HCT116 (cell line): ENCODE data around the gene CHN1.

ENCODE experiments used
- EGR1 ChIP-seq: IDR thresholded peaks from 2 replicates; pipeline ENCODE4 v1.6.1; 2012; ENCODE audit warnings: low read depth
- EZH2 ChIP-seq: fragments of 200-600 bp; sonication (generic); IDR thresholded peaks from 2 replicates; pipeline ENCODE4 v1.6.1; 2017; ENCODE audit warnings: antibody characterized with exemption, mixed run types
- EZH2phosphoT487 ChIP-seq: fragments of 200-600 bp; IDR thresholded peaks from 2 replicates; pipeline ENCODE4 v1.6.1; 2018; ENCODE audit warnings: antibody characterized with exemption, borderline replicate concordance
- FOSL1 ChIP-seq: IDR thresholded peaks from 2 replicates; pipeline ENCODE4 v1.6.1; 2012; ENCODE audit warnings: low read depth
- JUND ChIP-seq: IDR thresholded peaks from 2 replicates; pipeline ENCODE4 v1.6.1; 2012
- POLR2A ChIP-seq: IDR thresholded peaks from 2 replicates; pipeline ENCODE4 v1.7.0; 2011; ENCODE audit warnings: borderline replicate concordance; ENCODE audit not compliant: insufficient read depth, insufficient read length; ENCODE audit errors: extremely low read depth
- RAD21 ChIP-seq: IDR thresholded peaks from 2 replicates; pipeline ENCODE4 v1.6.1; 2012; ENCODE audit warnings: low read depth, mild to moderate bottlenecking
- SIN3A ChIP-seq: IDR thresholded peaks from 2 replicates; pipeline ENCODE4 v1.6.1; 2012; ENCODE audit warnings: low read depth
- YY1 ChIP-seq: IDR thresholded peaks from 2 replicates; pipeline ENCODE4 v1.6.1; 2011; ENCODE audit warnings: low read length, low read depth, moderate library complexity, mild to moderate bottlenecking; ENCODE audit not compliant: insufficient replicate concordance; ENCODE audit errors: extremely low read depth
- ZNF274 ChIP-seq: fragments of 200-500 bp; sonication (Bioruptor generic); IDR thresholded peaks from 2 replicates; pipeline ENCODE4 v1.6.1; 2014; ENCODE audit warnings: mild to moderate bottlenecking, low read depth, low read length, inconsistent platforms
- TF ChIP-seq, protein P1 (sequence below), 3 experiments: fragments of 200-600 bp in 1 of 3; sonication (generic) in 1 of 3; IDR thresholded peaks in 2 of 3; conservative IDR thresholded peaks in 1 of 3; 2 replicates each; pipeline ENCODE4 v1.5.1; 2012 to 2017; ENCODE audit warnings: low read depth in 2 of 3, low read length in 2 of 3, antibody characterized with exemption in 1 of 3, borderline replicate concordance in 1 of 3, control low read depth in 1 of 3, mild to moderate bottlenecking in 1 of 3, mixed read lengths in 1 of 3, mixed run types in 1 of 3, moderate library complexity in 1 of 3; ENCODE audit not compliant: insufficient read depth in 1 of 3
- TF ChIP-seq, protein P2 (sequence below): IDR thresholded peaks from 2 replicates; pipeline ENCODE4 v1.6.1; 2011; ENCODE audit warnings: mild to moderate bottlenecking, low read length, moderate library complexity; ENCODE audit not compliant: insufficient replicate concordance; ENCODE audit errors: extremely low read depth
- TF ChIP-seq, protein P3 (sequence below): IDR thresholded peaks from 2 replicates; pipeline ENCODE4 v1.6.1; 2012

DNA sequence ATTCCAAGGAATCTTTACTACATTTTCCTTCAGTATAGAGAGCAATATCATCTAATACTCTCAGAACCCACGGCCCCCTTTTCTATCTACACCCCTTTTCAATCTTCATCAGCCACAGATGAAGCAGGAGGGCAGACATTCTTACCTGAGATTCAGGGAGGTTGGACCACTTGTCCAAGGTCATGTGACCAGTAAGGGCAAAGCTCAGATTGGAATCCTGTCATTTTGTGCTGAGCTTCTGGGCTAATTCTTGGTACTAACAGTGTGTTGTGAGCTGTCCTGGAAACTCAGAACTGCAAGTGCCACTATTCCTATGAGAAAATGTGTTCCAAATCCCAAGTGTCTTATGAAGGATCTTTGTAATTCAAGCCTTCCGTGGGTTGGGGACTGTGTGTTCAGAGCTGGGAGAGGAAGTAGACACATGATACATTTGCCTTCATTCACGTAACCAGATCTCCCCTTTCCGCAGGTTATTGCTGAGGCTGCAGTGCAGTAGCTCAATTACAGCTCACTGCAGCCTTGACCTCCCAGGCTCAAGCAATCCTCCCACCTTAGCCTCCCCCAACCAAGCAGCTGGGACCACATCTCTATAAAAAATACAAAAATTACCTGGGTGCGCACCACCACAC lies 244.2 kb downstream of the CHN1 start:
- TF ChIP-seq EZH2phosphoT487: no peak
- TF ChIP-seq, protein P1, sequence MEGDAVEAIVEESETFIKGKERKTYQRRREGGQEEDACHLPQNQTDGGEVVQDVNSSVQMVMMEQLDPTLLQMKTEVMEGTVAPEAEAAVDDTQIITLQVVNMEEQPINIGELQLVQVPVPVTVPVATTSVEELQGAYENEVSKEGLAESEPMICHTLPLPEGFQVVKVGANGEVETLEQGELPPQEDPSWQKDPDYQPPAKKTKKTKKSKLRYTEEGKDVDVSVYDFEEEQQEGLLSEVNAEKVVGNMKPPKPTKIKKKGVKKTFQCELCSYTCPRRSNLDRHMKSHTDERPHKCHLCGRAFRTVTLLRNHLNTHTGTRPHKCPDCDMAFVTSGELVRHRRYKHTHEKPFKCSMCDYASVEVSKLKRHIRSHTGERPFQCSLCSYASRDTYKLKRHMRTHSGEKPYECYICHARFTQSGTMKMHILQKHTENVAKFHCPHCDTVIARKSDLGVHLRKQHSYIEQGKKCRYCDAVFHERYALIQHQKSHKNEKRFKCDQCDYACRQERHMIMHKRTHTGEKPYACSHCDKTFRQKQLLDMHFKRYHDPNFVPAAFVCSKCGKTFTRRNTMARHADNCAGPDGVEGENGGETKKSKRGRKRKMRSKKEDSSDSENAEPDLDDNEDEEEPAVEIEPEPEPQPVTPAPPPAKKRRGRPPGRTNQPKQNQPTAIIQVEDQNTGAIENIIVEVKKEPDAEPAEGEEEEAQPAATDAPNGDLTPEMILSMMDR (IDR thresholded peaks at IDR 0.05 in 2 of 3, conservative IDR thresholded peaks at IDR 0.05 in 1 of 3; ENCODE audit: borderline replicate concordance in 1 of 3, insufficient read depth in 1 of 3, low read depth in 2 of 3, low read length in 2 of 3): no peak
- TF ChIP-seq, protein P2, sequence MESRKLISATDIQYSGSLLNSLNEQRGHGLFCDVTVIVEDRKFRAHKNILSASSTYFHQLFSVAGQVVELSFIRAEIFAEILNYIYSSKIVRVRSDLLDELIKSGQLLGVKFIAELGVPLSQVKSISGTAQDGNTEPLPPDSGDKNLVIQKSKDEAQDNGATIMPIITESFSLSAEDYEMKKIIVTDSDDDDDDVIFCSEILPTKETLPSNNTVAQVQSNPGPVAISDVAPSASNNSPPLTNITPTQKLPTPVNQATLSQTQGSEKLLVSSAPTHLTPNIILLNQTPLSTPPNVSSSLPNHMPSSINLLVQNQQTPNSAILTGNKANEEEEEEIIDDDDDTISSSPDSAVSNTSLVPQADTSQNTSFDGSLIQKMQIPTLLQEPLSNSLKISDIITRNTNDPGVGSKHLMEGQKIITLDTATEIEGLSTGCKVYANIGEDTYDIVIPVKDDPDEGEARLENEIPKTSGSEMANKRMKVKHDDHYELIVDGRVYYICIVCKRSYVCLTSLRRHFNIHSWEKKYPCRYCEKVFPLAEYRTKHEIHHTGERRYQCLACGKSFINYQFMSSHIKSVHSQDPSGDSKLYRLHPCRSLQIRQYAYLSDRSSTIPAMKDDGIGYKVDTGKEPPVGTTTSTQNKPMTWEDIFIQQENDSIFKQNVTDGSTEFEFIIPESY: no peak
- no peak for TF ChIP-seq EGR1
- no peak for TF ChIP-seq JUND
- no peak for TF ChIP-seq POLR2A
- no peak for TF ChIP-seq ZNF274
- TF ChIP-seq EZH2: no peak
- TF ChIP-seq, protein P3, sequence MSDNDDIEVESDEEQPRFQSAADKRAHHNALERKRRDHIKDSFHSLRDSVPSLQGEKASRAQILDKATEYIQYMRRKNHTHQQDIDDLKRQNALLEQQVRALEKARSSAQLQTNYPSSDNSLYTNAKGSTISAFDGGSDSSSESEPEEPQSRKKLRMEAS: no peak
- no peak for TF ChIP-seq RAD21
- no peak for TF ChIP-seq YY1
- no peak for TF ChIP-seq SIN3A
- no peak for TF ChIP-seq FOSL1
